Activated CD4-positive, alpha-beta T cell treated with anti-CD3 and anti-CD28 coated beads, Interleukin-10, Interleukin-2, amounts not matched to agents 100 ng/mL and 50 ng/mL, durations not matched to agents 16 hours and 8 hours (primary cell): ENCODE data around the gene GRIN3A.
"Not testable (repeated sequence)": the region's sequence is repeated elsewhere in the genome, so short reads cannot be mapped to it uniquely, and the experiment has no call there.

Source experiments
- DNase-seq: peaks from one replicate; pipeline ENCODE4 v3.0.0-alpha.2; 2020

Gene GRIN3A

DNA sequence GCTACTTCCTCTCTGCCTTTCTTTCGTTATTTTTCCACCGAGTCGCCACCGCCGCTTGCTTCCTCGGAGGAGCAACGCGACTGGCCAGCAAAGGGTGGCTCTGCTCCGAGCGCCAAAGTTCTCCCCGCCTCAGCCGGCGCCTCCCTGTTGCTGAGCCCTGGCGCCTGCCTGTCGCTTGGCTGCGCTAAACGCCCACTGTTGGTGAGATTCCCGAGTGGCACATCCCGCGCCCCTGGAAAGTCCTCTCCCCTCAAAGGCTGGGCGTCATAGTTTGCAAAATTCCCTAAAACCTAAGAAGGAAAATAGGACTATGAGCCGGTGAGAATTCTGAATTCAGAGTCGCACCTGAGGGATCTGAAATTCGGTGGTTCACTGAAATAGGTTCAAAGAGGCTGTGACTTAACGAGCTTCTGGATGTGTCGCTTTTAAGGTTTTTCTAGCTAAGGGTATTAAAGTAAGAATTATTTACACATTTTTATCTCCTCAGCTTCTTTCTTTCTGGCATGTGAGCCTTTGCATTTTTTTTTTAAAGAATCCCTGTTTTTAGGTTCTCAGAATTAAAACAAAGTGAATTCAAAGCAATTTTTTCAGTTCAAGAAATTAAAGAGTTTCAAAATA lies at the start of gene GRIN3A:
TSS of gene GRIN3A (minus strand) at position 82 of the 618 bp plus-strand sequence. CDS start 668 bp downstream, outside the sequence.
- DNase-seq, result no peak

DNA sequence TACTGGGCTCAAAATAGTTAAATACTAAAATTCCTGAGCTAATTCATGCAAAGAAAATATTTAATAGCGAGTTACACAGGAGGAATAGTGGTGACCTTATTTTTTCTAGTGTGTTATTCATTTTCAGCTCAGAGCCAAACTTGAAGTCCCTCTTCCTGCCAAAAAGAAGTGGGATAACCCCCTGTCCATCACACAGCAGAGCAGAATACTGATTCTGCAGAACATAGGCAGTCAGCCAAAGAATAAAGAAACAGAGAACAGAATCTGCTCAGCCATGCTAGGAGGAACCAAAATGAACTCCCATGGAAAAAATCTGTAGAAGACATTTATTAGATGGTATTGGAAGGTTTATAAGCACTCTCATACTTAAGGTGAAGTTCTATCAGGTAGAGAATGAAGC lies 49.4 kb upstream of the GRIN3A start:
- no peak for DNase-seq

DNA sequence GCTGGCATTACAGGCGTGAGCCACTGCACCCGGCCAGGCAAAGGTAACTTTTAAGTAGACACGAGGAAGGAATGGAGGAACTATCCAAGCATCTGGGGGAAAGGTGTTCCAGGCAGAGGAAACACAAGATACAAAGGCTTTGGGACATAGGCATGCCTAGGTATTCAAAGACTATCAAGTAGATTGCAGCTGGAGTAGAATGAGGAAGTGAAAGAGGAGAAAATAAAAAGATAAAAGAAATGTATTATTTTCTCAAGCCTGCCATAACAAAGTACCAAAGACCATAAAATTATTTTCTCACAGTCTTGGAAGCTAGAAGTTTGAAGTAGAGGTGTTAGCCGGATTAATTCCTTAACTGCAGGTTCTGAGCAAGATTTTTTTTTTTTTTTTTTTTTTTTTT lies 39.9 kb upstream of the GRIN3A start:
- DNase-seq, result no peak

DNA sequence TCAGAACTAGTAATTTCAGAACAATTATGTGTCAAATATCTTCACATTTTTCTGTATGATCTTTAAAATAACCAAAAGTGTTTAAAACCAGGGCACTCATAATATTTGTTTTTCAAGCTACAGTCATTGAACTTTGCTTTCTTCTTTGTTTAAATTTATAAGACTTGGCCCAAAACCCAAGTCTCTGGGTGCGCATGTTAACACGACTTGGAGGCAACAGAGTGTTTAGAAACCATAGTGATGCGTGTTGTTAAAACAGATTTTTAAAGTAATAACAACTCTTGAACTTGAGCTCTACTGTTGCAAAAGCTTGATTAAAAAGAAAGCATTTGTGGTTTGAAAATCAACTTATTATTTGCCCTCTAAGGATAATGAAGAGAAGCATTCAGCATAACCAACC lies 26.0 kb upstream of the GRIN3A start:
- DNase-seq, result no peak

DNA sequence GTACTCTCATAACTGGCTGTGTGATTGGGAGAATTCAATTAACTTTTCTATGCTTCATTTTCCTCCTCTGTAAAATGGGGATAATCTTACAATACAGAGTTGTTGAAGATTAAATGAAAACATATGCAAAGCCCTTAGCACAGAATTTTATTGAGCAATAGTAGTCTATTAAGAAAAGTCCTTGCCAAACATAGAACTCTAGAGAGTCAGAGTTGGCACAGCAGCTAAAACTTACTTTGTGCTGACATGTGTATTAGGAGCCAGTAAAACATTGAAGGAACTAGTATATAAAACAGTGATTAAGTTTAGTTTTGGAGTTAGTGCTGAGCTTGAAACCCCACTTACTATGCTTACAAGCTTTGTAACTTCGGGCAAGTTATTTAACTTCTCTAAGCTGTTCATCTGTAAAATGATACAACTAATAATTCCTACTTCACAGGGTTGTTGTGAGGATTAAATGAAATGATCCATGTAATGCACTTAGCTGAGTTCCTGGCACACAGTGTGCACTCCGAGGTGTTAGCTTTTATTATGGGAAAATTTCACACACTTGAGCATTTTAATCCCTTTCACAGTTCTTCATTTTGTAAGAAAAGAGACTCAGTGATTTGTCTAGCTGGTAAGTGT lies 20.0 kb upstream of the GRIN3A start:
- no peak for DNase-seq

DNA sequence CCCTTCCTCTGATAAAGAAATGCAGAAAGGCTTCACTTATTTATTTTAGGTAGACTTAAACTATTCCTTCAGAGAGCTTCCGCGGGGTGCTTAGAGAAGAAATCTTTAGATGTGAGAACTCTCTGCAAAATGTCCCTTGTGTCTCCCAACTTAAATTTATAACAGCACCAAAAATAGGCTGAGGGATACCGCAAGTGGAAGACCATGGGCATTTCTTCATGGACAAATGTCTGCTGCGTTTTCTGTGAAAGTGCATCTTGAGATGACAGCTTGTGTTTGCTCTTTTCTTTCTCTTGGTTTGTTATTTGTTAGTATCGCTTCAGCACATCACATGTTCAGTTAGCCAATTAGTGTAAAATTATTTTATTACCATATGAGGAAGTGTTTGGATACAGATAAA lies 15.3 kb upstream of the GRIN3A start:
- no peak for DNase-seq

DNA sequence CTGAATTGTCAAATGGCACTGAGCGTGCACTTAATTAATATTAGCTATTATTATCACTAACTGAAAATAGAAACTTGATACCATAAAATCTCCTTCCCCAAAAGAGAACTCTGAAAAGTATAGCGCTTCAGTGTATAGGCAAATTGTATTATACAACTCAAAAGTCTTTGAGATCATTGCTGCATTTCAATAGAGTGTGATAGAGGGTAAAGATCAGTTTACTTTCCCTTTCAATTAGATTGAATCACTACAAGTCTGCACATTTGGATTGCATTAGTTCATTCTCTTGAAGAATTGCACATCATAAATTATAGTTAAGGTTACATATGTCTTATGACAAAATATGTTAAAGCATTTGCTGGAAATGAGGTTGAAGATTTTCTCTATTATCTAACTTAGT lies 13.4 kb upstream of the GRIN3A start:
- DNase-seq, result no peak

DNA sequence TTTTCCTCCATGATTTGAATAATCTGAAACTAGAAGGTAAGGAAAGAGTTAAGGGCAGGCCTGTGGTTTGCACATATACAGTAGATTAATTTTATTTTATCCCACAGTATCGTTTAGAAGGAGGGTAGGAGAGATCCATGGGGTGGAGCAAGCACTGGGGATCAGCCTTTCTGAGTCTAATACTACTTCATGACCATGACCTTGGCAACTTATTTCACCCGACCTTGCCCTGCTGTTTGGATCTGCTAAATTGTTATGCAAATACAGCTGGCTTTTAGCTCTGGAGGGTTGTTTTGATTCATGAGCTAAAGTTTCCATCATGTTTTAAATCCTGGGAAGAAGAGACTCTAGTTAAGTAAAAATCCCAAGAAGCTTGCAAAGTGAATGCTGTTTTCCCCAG lies 864 bp upstream of the GRIN3A start:
- no peak for DNase-seq

DNA sequence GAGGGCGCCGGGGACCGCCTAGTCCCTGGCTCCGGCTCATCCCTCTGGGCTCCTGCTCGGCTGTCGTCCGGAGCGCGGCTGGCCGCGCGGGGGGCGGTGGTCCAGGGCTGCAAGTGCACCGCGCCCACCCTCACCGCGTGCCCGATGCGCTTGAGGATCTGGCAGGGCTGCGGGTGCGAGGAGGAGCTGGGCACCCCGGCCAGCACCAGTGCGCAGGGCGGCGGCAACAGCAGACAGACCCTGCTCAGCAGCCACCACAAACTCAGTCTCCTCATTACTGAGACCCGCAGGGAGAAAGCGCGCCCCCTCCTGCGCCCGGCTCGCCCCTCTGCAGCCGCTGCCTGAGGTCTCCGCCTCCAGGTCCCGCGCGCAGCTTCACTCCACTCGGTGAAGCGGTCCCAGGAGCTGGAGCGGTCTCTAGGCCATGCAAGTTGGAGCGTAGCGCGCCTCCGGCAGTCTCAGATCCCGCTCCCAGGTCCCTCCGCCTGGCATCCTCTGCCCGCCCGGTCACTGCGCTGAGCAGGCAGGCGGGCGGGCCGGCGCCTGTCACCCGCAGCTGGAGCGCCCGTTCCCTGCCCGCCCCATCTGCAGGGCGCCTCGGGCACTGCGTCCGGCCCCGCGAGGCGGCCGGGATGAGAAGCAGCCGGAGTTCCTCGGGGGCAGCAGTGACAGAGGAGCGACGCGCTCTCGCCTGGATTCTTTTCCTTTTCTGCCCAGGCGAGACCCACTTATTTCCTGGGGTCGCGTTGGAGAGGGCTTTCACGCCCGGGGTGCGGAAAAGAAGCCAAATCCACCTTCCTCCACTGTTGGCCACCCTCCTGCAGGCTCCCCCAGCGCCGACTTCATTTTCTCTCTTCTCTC lies 512 bp downstream of the GRIN3A start:
- DNase-seq, result no peak

DNA sequence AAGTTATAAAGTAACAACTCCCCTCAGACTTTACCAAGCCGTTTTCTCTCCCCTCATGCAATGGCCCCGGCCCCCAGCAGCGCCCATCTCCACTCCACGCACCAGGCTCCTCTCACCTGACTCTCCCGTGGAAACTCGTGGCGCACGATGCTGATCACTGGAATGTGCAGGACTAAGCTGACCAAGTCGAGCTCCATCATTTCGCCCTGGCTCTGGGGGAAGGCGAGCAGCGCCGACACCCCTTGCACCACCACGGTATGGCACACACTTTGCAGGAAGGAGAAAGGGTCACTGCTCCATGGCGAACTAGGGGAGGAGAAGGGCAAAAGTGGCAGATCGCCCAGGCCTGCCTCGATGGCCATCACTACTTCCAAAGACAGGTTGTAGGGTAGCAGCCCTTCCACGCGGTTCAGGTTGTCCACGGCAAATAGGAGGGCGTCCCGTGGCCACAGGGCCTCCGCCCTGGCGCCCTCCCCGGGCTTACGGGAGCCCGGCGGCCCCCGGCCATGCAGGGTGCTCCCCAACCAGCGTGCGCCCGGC lies 1.2 kb downstream of the GRIN3A start:
- no peak for DNase-seq

DNA sequence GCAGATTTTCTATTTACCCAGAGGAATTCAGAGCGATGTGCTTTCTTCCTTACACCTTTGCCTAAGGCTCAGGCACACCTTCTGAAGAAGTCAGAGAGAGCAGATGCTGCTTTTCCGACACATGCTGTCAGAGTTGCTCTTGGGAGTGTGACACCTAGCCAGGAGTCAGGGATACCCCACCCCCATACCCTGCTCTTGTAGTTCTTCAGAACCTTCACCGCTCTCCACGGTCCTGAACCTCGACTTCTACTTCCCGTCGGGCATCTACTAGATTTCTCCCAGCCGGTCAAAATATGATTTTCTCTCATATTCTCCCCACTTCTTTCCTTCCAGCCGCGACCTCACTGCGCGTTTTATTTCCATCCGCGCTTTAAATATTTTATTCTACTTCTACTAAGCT lies 1.7 kb downstream of the GRIN3A start:
- no peak for DNase-seq

DNA sequence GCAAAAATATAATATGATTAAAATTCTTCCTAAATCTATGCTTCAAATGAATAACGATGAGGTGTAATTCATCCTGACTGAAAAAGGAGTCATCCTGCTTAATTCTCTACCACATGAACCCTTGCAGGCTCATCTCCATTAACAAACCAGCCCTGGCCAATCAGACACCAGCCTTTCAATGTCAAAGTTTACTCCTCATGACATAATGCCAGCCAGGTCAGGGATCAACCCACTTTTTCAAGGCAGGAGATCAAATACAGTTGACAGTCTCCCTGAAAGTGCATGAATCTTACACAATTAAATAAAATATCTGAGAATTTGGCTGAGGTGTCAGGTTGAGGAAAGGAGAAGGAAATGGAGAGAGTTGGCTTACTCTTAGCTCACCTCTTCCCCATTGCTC lies 7.0 kb downstream of the GRIN3A start:
- DNase-seq, result no peak

DNA sequence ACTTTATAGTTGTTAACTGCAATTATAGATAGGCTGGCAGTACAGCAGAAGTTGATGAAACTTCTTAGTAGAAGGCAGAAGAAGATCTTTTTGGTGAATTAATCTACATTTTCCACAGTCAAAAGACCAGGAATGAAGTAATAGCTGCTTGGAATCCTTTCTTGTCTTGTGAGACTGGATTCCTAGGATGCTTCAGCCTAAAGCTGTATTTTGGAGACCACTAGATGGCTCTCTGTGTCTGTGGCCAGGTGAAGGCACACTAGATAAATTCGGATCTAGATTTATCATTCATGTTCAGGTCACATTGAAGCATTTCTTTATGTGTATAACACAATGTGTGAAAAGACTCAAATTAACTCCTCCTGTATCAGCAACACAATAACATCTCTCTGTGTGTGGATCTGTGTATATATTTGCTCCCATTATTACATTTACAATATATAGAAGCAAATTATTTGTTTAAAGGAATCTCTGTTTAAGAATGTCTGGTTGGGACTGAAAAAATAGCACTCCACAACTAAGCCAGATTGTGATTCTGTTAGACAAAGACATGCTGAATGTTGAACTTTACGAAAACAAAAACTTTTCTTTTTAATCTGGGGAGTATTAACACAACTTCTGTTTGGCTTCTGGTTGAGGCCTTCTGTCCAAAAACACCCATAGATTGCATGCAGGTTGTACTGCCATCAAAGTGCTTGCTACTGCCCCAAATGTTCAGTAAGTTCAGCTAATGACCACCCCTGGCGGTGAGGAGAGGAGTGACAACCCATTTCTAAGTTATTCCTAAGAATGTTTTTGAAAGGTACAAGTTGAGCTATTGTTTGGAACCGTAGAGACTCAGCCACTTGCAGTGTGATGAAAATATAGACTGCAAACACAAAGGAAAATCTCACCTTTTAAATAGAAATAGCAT lies 10.6 kb downstream of the GRIN3A start:
- peak; percentile 34 for DNase-seq

DNA sequence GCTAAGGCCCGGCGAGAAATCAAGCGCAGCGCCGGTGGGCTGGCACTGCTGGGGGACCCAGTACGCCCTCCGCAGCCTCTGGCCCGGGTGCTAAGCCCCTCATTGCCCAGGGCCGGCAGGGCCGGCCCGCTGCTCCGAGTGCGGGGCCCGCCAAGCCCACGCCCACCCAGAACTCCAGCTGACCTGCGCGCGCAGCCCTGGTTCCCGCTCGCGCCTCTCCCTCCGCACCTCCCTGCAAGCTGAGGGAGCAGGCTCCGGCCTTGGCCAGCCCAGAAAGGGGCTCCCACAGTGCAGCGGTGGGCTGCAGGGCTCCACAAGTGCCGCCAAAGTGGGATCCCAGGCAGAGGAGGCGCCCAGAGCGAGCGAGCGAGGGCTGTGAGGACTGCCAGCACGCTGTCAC lies 14.2 kb downstream of the GRIN3A start:
- DNase-seq, result not testable (repeated sequence)

DNA sequence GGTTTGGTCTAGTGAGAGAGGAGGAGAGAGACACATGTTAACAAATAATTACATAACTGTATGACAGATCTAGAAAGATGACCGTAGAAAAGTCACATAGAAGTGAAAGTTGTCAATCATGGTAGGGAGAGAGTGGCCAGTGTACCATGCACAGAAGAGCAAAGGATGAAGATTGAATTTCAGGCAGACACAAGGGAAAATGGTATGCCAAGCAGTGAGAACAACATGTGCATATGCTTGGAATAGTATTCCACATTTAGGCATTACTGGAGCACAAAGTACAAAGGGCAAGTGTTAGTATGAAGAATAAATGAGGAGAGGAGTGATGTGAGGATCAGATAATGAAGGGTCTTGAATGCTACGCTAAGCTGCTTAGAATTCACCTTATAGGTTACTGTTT lies 20.3 kb downstream of the GRIN3A start:
- DNase-seq, result no peak

DNA sequence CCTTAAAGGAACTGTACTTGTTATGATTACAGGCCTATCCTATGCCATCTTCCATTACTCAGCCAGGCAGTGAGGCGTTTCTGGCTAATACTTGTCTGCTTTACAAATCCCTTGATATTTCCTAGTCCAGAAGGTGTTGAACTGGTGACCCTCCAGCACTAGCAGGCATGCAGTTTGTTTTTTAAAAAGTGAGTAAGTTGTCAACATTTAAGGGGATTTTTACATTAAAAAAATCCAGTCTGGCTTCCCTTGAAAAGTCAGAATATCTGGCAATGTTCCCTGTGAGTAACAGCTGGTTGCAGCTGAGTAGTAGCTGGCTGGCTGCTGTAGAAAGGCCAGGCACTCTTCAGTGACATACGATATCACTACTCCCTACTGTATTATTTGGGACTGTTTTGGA lies 21.8 kb downstream of the GRIN3A start:
- no peak for DNase-seq

DNA sequence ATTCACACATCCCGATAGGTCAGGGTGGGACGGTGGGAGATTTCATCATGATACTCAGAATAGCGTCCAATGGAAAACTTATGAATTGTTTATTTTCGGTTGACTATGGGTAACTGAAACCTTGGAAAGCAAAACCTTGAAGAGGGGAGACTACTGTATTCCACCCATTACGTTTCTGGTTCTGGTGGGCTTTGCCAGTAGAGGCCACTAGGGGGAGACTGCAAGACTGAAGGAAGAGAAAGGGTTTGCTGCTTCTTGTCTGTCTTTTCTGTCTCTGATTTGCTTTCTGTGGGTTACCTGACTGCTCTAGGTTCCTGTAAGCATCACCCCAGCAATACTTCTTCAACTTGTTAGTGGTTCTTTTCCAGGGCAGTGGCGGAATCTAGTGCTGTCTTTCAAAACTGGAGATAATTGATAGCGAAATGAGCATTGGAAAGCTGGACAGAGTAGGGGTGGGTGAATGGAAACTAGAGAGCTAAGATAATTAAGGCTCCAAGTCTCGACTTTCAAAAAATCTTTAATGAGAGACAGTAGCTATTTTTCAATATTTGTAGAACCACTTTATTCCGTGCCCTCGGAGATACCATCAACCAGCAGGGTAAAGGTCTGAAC lies 27.0 kb downstream of the GRIN3A start:
- peak; percentile 46 for DNase-seq

DNA sequence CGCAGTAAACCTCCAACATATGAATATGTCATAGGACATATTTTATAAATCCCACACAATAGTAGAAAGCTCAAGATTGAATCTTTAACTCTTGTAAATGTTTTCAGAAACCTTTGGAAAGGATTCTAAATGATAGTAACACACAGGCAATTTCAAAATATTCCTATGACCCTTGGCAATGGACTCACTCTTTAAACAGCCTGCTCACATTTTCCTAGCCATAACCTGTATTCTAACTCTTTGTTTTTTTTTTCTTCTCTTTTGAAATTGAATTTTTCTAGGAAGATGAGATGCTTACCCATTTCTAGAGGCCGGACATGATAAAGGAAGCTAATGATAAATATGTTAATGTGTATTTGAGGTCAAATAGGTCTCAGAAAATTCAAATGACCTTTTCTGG lies 29.6 kb downstream of the GRIN3A start:
- no peak for DNase-seq

DNA sequence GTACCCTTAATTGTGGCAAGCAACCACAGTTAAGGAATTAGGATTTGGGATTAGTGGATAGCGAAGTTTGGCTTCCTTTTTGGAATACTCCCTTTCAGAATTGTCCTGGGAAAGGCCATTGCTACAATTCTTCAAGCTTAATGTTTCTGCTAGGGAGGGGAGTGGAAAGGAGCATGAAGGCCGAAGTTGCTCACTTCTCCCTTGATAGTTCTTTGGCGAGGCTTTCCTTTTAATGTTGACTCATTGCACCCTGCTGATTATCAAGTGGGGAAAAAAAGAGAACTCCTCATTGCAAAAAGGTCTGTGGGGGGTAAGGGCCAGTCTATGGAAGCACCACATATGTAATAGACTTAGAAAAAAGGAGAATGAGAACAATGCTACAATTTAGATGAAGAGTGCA lies 30.7 kb downstream of the GRIN3A start:
- no peak for DNase-seq

DNA sequence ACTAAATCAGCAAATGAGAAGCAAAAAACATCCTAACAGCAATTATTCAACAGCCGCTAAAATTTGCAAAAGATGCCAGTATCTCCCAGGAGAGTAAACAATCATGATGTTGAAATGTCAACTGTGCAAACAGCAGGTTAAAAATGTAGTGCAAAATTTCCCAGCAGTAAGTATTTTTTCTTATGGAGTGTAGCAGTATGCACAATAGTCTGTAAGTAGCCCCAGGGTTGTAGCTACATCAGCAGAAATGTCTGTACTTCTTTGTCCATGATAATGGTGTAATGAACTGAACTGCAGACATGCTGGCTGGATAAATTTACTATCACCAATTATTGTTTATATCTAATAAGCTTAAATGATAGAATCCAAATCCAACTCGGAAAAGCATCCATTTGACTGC lies 31.4 kb downstream of the GRIN3A start:
- no peak for DNase-seq

DNA sequence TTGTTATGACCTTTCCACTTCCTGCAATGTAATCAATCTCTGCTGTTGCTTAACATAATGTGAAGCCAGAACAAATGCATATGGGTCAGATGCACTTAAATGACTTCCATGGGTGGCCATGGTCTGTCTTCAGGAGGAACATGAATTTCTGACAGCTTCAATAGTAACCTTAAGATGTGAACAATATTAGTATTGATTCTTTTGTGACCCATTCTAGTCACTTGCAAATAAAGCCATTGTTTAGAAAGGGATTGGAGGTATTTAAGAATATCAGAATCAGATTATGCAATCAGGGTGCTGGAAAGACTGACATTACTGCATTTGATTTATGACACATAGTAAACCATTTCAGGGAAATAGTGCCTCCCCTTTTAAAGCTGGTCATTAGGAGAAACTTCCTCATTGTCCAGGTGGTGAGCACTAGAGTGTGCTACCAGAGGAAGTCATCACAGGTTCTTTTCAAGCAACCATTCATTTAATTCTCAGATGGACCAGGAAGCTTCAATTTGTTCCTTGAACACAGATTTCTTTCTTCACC lies 32.1 kb downstream of the GRIN3A start:
- DNase-seq, result no peak

DNA sequence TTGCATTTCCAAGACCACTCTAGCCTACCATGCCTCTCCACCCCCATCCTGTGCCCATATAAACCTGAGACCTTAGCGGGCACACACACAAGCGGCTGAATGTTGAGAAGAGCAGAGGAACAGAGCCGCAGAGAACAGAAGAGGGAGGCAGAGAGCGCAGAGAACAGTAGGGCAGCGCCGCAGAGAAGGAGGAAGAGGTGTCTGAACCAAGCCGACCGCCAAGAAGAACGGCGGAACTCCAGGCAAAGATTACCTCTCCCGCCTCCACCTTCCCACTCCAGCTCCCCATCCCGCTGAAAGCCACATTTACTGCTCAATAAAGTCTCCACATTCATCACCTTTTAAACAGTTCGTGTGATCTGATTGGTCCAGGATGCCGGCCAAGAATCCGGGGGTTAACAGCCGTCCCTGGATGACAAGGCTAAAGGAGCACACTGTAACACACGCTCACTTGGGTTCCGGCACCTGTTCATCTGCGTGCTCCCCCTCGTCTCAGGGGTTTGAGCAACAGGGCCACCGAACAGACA lies 33.2 kb downstream of the GRIN3A start:
- peak; percentile 36 for DNase-seq
